CD4-positive, CD25-positive, alpha-beta regulatory T cell (primary cell): ENCODE results near the gene HSDL1. TPM values are rescaled to one million over a fixed set of nuclear protein-coding genes. Genes with fewer than 3 reads are reported as not detected.
A peak's percentile ranks its signal among the peaks of the same experiment; 100 is the strongest.

Experiments
- ATAC-seq, 2 donors: fragments of 150-1000 bp; cut with Tn5 transposase; one replicate each; pipeline ENCODE4 v1.10.0; 2021; ENCODE audit warnings: low read depth in 2 of 2, moderate number of reproducible peaks in 2 of 2, moderate library complexity in 1 of 2
- DNase-seq, 3 donors: peaks; one replicate each; pipeline versions ENCODE4 v3.0.0 to v3.0.0-alpha.2; 2012 to 2022; ENCODE audit warnings: mixed read lengths in 1 of 3
- H3K27ac ChIP-seq: one replicate; pipeline ENCODE4 v1.7.0; 2013; ENCODE audit warnings: mild to moderate bottlenecking, low read length; ENCODE audit not compliant: insufficient read depth, poor library complexity, severe bottlenecking
- H3K27me3 ChIP-seq: one replicate; pipeline ENCODE4 v1.7.0; 2013; ENCODE audit warnings: low read length; ENCODE audit not compliant: control insufficient read depth, insufficient read depth
- H3K36me3 ChIP-seq: one replicate; pipeline ENCODE4 v1.7.0; 2013; ENCODE audit warnings: mild to moderate bottlenecking, low read length, moderate library complexity; ENCODE audit not compliant: control insufficient read depth, insufficient read depth
- H3K4me1 ChIP-seq: 2 replicates; pipeline ENCODE4 v1.7.0; 2013; ENCODE audit warnings: mild to moderate bottlenecking, low read length; ENCODE audit not compliant: insufficient read depth, control insufficient read depth, poor library complexity, severe bottlenecking
- H3K4me3 ChIP-seq: one replicate; pipeline ENCODE4 v1.7.0; 2013; ENCODE audit warnings: low read depth, mild to moderate bottlenecking, low read length, moderate library complexity
- H3K9me3 ChIP-seq, 2 experiments: 1 replicate in 1 of 2; 2 replicates in 1 of 2; pipeline ENCODE4 v1.7.0; 2013; ENCODE audit warnings: low read length in 2 of 2, mild to moderate bottlenecking in 1 of 2, moderate library complexity in 1 of 2; ENCODE audit not compliant: control insufficient read depth in 2 of 2
- H3K27ac Mint-ChIP-seq, 3 donors: one replicate each; pipeline ENCODE4 v1.8.0; 2020 to 2022; ENCODE audit warnings: mild to moderate bottlenecking in 3 of 3, mixed read lengths in 3 of 3, moderate library complexity in 2 of 3
- H3K27me3 Mint-ChIP-seq: one replicate; pipeline ENCODE4 v1.8.0; 2022; ENCODE audit warnings: mild to moderate bottlenecking, mixed read lengths
- H3K36me3 Mint-ChIP-seq: one replicate; pipeline ENCODE4 v1.8.0; 2020; ENCODE audit warnings: mixed read lengths
- H3K4me1 Mint-ChIP-seq, 4 donors: one replicate each; pipeline ENCODE4 v1.8.0; 2020 to 2022; ENCODE audit warnings: mixed read lengths in 4 of 4, mild to moderate bottlenecking in 1 of 4
- H3K4me3 Mint-ChIP-seq, 4 donors: one replicate each; pipeline ENCODE4 v1.8.0; 2020 to 2022; ENCODE audit warnings: mild to moderate bottlenecking in 4 of 4, mixed read lengths in 4 of 4, moderate library complexity in 3 of 4
- H3K9me3 Mint-ChIP-seq, 7 donors: one replicate each; pipeline ENCODE4 v1.8.0; 2020 to 2022; ENCODE audit warnings: mixed read lengths in 7 of 7, mild to moderate bottlenecking in 3 of 7, moderate library complexity in 2 of 7
- polyA plus RNA-seq, 4 donors: library from polyadenylated mRNA; unstranded; fragments of 300-500 nt; fragmentation: Illumina TruSeq; gene quantifications; one replicate each; pipeline ENCODE4 v1.2.3, GENCODE V29; 2021
- total RNA-seq: library from RNA; stranded (reverse); gene quantifications from one replicate; pipeline ENCODE4 v1.2.3, GENCODE V29; 2022

Gene HSDL1
- total and polyA plus RNA-seq, 5 donors from 2014 or later = 6.8 to 17.3 (median 9.9) TPM

DNA sequence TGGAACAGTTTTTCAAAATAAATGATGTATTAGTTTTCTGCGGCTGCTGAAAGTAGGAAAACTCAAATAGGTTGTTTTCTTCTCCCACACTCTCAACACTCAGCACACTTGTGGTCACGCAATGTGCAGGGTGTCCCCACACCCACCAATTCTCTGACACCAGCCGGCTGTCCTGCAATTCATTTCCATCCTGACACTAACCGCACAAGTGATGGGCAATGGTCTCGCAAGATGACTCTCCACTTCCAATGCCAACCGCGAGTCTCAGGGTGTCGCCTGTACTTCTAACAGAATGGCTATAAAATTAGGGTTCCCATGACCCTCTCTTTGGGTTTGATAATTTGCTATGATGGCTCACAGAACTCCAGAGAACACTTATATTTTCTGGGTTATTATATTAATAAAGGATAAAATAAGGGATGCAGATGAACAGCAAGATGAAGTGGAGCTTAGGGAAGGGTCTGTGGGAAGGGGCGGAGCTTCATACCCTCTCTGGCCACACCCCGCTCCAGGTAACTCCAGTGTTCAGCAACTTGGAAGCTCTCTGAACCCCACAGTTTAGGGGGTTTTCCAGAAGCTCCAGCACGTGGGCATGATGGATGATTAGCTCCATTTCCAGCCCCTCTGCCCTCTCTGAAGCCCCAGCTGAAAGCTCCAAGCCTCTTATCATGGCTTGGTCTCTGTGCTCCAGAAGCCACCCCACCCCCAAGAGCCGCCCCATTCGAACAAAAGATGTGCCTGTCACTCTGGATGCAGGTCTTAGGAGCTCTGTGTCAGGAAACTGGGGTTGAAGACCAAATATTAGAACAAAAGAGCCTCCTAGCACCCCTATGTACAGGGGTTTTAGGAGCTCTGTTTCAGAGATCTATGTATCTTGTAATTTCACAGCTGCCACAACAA is 22.1 kb upstream of the HSDL1 start:
- H3K36me3 ChIP-seq = no peaks in the 10 kb centered on the region
- H3K4me3 ChIP-seq = no peak overlapping the region
- ATAC-seq (no peak), DNase-seq (no peak)
- H3K4me1 ChIP-seq = no peaks in the 10 kb centered on the region
- Mint-ChIP-seq H3K36me3 (no peaks in the 10 kb centered on the region), H3K4me1 (no peaks in the 10 kb centered on the region), H3K9me3 (peaks cover 0 to 5% (median 0%) of the 10 kb centered on the region in 7 donors), H3K27ac (no peak overlapping the region), H3K4me3 (no peak overlapping the region), H3K27me3 (peaks cover 34% of the 10 kb centered on the region)
- peaks cover 7% of the 10 kb centered on the region for H3K27me3 ChIP-seq
- no peaks in the 10 kb centered on the region for H3K9me3 ChIP-seq
- H3K27ac ChIP-seq = no peak overlapping the region

DNA sequence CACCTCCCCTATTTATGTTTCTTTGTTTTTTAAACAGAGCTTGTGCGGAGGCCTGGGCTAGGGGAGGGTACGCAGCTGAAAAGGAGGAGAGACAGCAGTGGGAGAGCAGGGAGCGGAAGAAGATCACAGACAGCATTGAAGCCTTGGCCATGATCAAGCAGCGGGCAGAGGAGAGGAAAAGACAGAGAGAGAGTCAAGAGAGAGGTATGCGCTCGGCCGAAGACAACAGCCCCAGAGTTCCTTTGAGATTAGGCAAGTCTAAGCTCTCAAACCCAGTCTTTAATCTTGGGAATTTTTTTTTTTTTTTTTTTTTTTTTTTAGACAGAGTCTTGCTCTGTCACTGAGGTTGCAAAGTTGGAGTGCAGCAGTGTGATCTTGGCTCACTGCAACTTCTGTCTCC is 20.8 kb upstream of the HSDL1 start:
- Histone ChIP-seq H3K27me3 (peaks cover 7% of the 10 kb centered on the region), H3K4me1 (no peaks in the 10 kb centered on the region)

DNA sequence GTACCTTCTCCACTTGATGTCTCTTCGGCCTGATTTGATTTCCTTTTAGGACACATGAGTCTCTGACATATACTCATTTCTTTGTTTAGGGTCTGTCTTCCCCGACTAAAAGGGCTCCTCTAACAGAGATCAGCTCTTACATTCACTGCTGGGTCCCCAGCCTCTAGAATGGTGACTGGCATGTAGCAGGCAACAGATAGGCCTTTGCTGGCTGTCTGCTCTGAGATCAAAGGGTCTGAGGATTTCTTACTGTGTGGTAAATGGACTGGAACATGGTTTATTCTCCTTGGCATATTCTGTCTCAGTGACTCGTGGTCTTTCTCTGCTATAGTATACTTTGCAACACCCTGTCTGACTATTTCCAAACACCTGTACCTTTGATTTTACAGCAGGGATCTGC is 16.8 kb upstream of the HSDL1 start:
- no peak overlapping the region for H3K27ac ChIP-seq
- Mint-ChIP-seq H3K27me3 (peaks cover 51% of the 10 kb centered on the region), H3K36me3 (no peaks in the 10 kb centered on the region), H3K4me1 (no peaks in the 10 kb centered on the region), H3K27ac (peak overlapping the region in 1 of 3 donors; percentile 21), H3K9me3 (peaks cover 0 to 3% (median 0%) of the 10 kb centered on the region in 7 donors), H3K4me3 (no peak overlapping the region)
- no peaks in the 10 kb centered on the region for H3K36me3 ChIP-seq
- H3K4me1 ChIP-seq = no peaks in the 10 kb centered on the region
- no peak overlapping the region for H3K4me3 ChIP-seq
- no peak for DNase-seq
- H3K9me3 ChIP-seq = no peaks in the 10 kb centered on the region
- peaks cover 7% of the 10 kb centered on the region for H3K27me3 ChIP-seq
- ATAC-seq = no peak

More for the DNA sequence above, 20.8 kb upstream of the HSDL1 start:
- no peak overlapping the region for H3K27ac ChIP-seq
- Mint-ChIP-seq H3K9me3 (peaks cover 0 to 5% (median 0%) of the 10 kb centered on the region in 7 donors), H3K4me1 (no peaks in the 10 kb centered on the region), H3K27me3 (peaks cover 34% of the 10 kb centered on the region), H3K4me3 (no peak overlapping the region), H3K36me3 (no peaks in the 10 kb centered on the region), H3K27ac (no peak overlapping the region)
- H3K4me3 ChIP-seq = no peak overlapping the region
- ATAC-seq = no peak
- DNase-seq = no peak
- H3K36me3 ChIP-seq = no peaks in the 10 kb centered on the region
- no peaks in the 10 kb centered on the region for H3K9me3 ChIP-seq

GRCh38 chr16:84161037-84161436 is 16.1 kb upstream of the HSDL1 start:
- ATAC-seq = no peak
- Histone ChIP-seq H3K9me3 (no peaks in the 10 kb centered on the region), H3K4me1 (no peaks in the 10 kb centered on the region), H3K27me3 (peaks cover 7% of the 10 kb centered on the region), H3K27ac (no peak overlapping the region), H3K36me3 (no peaks in the 10 kb centered on the region), H3K4me3 (no peak overlapping the region)
- peaks cover 54% of the 10 kb centered on the region for H3K27me3 Mint-ChIP-seq
- DNase-seq = no peak
- no peak overlapping the region for H3K4me3 Mint-ChIP-seq
- H3K27ac Mint-ChIP-seq = no peak overlapping the region
- no peaks in the 10 kb centered on the region for H3K4me1 Mint-ChIP-seq
- no peaks in the 10 kb centered on the region for H3K36me3 Mint-ChIP-seq
- H3K9me3 Mint-ChIP-seq = peaks cover 0 to 3% (median 0%) of the 10 kb centered on the region in 7 donors

- H3K27ac ChIP-seq = no peak overlapping the region
- no peak overlapping the region for H3K4me3 Mint-ChIP-seq
These were observed 14.8 kb upstream of the HSDL1 start for GRCh38 chr16:84159800-84160199.

DNA sequence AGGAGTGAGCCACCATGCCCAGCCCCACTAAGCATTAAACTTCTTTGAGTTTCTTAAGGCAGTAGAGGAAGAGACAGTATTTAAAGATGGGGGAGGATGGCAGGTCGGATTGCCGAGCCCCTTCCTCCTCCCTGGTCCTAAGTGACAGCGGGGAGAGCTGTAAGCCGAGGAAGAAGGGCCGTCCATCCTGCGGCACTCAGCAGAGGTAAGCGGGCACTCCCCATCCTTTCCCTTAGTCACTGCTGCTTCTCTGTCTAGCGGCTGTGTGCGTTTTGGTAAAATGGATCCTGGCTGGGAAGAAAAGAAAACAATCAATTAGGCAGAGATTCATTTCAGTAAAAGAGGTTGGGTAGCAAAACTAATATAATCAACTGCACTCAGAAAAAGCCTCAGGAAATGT is 14.0 kb upstream of the HSDL1 start:
- no peaks in the 10 kb centered on the region for H3K9me3 ChIP-seq
- H3K4me3 Mint-ChIP-seq = no peak overlapping the region
- H3K36me3 ChIP-seq = no peaks in the 10 kb centered on the region
- no peak overlapping the region for H3K27ac Mint-ChIP-seq
- peaks cover 0 to 1% (median 0%) of the 10 kb centered on the region in 7 donors for H3K9me3 Mint-ChIP-seq
- H3K27me3 ChIP-seq = peaks cover 3% of the 10 kb centered on the region
- DNase-seq (no peak), ATAC-seq (no peak)
- no peak overlapping the region for H3K27ac ChIP-seq
- H3K4me1 Mint-ChIP-seq = no peaks in the 10 kb centered on the region
- H3K36me3 Mint-ChIP-seq = no peaks in the 10 kb centered on the region
- peaks cover 47% of the 10 kb centered on the region for H3K27me3 Mint-ChIP-seq
- H3K4me3 ChIP-seq = no peak overlapping the region
- H3K4me1 ChIP-seq = no peaks in the 10 kb centered on the region

More at GRCh38 chr16:84159800-84160199, 14.8 kb upstream of the HSDL1 start:
- Mint-ChIP-seq H3K27ac (no peak overlapping the region), H3K36me3 (no peaks in the 10 kb centered on the region), H3K9me3 (peaks cover 0 to 1% (median 0%) of the 10 kb centered on the region in 7 donors), H3K27me3 (peaks cover 48% of the 10 kb centered on the region), H3K4me1 (no peaks in the 10 kb centered on the region)
- peaks cover 10% of the 10 kb centered on the region for H3K27me3 ChIP-seq
- ATAC-seq (no peak), DNase-seq (no peak)
- H3K9me3 ChIP-seq = no peaks in the 10 kb centered on the region
- no peak overlapping the region for H3K4me3 ChIP-seq
- H3K4me1 ChIP-seq = no peaks in the 10 kb centered on the region
- no peaks in the 10 kb centered on the region for H3K36me3 ChIP-seq

DNA sequence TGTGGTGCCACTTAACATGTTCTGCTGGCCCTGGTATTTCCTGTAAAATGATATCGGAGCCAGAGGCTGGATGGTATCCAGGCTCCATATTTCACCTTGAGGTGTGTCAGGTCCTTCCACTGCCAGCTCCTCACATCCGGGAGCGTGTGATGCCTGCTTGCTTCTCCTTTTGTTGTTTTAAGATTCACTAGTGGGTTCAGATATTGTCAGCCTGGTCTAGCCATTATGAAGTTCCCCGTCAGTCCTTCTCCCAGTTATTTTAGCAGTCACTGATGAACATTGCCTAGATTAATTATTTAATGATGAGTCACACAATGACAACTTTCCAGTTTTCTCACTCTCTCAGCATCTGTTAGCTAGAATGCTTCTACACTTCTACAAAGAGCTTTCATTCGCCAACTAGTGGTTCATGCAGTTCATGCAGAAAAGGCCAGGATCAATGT is 11.4 kb upstream of the HSDL1 start:
- no peak for DNase-seq
- Mint-ChIP-seq H3K27ac (no peak overlapping the region), H3K27me3 (peaks cover 47% of the 10 kb centered on the region), H3K4me1 (no peaks in the 10 kb centered on the region), H3K36me3 (no peaks in the 10 kb centered on the region), H3K4me3 (no peak overlapping the region), H3K9me3 (peaks cover 0 to 1% (median 0%) of the 10 kb centered on the region in 7 donors)
- Histone ChIP-seq H3K4me3 (no peak overlapping the region), H3K4me1 (no peaks in the 10 kb centered on the region), H3K36me3 (no peaks in the 10 kb centered on the region), H3K9me3 (no peaks in the 10 kb centered on the region), H3K27ac (no peak overlapping the region), H3K27me3 (peaks cover 3% of the 10 kb centered on the region)
- no peak for ATAC-seq

DNA sequence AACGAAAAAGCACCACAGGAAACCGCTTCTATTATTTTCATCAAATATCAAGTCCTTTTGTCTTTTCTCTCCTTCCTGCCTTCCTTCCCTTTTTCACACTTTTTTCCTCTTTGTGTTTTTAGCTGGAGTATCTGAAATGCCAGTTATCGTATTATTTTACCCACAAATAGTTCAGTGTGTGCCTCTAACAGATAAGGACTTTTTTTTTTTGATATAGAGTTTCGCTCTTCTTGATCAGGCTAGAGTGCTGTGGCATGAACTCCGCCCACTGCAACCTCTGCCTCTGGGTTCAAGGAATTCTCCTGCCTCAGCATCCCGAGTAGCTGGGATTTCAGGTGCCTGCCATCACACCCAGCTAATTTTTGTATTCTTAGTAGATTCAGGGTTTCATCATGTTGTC is 10.8 kb upstream of the HSDL1 start:
- Histone ChIP-seq H3K4me3 (no peak overlapping the region), H3K27ac (no peak overlapping the region), H3K9me3 (no peaks in the 10 kb centered on the region), H3K27me3 (peaks cover 3% of the 10 kb centered on the region), H3K4me1 (no peaks in the 10 kb centered on the region), H3K36me3 (no peaks in the 10 kb centered on the region)
- Mint-ChIP-seq H3K9me3 (peaks cover 0 to 1% (median 0%) of the 10 kb centered on the region in 7 donors), H3K4me3 (no peak overlapping the region), H3K27me3 (peaks cover 47% of the 10 kb centered on the region), H3K4me1 (no peaks in the 10 kb centered on the region), H3K27ac (peak overlapping the region in 1 of 3 donors; percentile 58), H3K36me3 (no peaks in the 10 kb centered on the region)
- no peak for DNase-seq
- no peak for ATAC-seq
